GM23338 (cell line): ENCODE data around the gene PSMD13.

Source experiments
- CREB1 ChIP-seq: fragments of 250-450 bp; sonication (Bioruptor Pico); IDR thresholded peaks from 2 replicates; pipeline ENCODE4 v1.5.0; 2020; ENCODE audit warnings: low read depth, mild to moderate bottlenecking, moderate library complexity
- EZH2 ChIP-seq: fragments of 200-600 bp; sonication (generic); IDR thresholded peaks from one replicate; pipeline ENCODE4 v1.8.0; 2017; ENCODE audit warnings: antibody characterized with exemption, mild to moderate bottlenecking, low read depth; ENCODE audit not compliant: unreplicated experiment
- JUNB ChIP-seq: IDR thresholded peaks from one replicate; pipeline ENCODE4 v1.6.1; 2016; ENCODE audit warnings: antibody characterized with exemption; ENCODE audit not compliant: unreplicated experiment
- NANOG ChIP-seq: IDR thresholded peaks from 2 replicates; pipeline ENCODE4 v1.6.1; 2016; ENCODE audit warnings: antibody characterized with exemption, borderline replicate concordance
- TF ChIP-seq, protein P1 (sequence below), 2 experiments: fragments of 200-600 bp in 1 of 2; sonication (generic) in 1 of 2; conservative IDR thresholded peaks; 2 replicates each; pipeline versions ENCODE4 v1.5.1 to v1.6.1; 2016 to 2017; ENCODE audit warnings: antibody characterized with exemption in 2 of 2, low read depth in 2 of 2, mild to moderate bottlenecking in 2 of 2, moderate library complexity in 1 of 2
- TF ChIP-seq, protein P2 (sequence below): IDR thresholded peaks from one replicate; pipeline ENCODE4 v1.6.1; 2018; ENCODE audit warnings: antibody characterized with exemption; ENCODE audit not compliant: unreplicated experiment

DNA sequence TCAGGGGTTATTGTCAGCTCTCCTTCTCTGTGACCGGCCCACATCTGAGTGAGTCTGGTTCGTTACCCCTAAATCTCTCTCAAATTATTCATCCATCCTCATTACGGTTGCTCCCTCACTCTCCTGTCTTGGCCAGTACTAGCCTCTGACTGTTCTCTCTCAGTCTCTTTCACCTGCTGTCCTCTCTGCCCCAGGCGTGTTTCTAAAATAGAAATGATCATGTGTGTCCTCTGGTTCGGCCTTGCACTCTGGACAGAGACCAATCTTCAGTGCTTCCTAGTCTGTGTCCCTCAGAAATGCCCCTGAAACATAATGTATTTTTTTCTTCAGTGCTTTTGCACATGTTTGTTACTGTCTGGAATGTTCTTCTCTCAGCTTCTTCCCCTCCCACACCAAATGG lies 4.9 kb downstream of the PSMD13 start:
- TF ChIP-seq, protein P1, sequence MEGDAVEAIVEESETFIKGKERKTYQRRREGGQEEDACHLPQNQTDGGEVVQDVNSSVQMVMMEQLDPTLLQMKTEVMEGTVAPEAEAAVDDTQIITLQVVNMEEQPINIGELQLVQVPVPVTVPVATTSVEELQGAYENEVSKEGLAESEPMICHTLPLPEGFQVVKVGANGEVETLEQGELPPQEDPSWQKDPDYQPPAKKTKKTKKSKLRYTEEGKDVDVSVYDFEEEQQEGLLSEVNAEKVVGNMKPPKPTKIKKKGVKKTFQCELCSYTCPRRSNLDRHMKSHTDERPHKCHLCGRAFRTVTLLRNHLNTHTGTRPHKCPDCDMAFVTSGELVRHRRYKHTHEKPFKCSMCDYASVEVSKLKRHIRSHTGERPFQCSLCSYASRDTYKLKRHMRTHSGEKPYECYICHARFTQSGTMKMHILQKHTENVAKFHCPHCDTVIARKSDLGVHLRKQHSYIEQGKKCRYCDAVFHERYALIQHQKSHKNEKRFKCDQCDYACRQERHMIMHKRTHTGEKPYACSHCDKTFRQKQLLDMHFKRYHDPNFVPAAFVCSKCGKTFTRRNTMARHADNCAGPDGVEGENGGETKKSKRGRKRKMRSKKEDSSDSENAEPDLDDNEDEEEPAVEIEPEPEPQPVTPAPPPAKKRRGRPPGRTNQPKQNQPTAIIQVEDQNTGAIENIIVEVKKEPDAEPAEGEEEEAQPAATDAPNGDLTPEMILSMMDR (conservative IDR thresholded peaks at IDR 0.05; ENCODE audit: low read depth in 2 of 2) = no peak
- TF ChIP-seq CREB1 (CRISPR knock-in tag) (no peak), JUNB (no peak), EZH2 (no peak), NANOG (no peak)
- TF ChIP-seq, protein P2, sequence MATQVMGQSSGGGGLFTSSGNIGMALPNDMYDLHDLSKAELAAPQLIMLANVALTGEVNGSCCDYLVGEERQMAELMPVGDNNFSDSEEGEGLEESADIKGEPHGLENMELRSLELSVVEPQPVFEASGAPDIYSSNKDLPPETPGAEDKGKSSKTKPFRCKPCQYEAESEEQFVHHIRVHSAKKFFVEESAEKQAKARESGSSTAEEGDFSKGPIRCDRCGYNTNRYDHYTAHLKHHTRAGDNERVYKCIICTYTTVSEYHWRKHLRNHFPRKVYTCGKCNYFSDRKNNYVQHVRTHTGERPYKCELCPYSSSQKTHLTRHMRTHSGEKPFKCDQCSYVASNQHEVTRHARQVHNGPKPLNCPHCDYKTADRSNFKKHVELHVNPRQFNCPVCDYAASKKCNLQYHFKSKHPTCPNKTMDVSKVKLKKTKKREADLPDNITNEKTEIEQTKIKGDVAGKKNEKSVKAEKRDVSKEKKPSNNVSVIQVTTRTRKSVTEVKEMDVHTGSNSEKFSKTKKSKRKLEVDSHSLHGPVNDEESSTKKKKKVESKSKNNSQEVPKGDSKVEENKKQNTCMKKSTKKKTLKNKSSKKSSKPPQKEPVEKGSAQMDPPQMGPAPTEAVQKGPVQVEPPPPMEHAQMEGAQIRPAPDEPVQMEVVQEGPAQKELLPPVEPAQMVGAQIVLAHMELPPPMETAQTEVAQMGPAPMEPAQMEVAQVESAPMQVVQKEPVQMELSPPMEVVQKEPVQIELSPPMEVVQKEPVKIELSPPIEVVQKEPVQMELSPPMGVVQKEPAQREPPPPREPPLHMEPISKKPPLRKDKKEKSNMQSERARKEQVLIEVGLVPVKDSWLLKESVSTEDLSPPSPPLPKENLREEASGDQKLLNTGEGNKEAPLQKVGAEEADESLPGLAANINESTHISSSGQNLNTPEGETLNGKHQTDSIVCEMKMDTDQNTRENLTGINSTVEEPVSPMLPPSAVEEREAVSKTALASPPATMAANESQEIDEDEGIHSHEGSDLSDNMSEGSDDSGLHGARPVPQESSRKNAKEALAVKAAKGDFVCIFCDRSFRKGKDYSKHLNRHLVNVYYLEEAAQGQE = no peak
